Kasumi-1 (cell line): ENCODE measurements around the gene SEC14L2.

Experiments
- DNase-seq, 2 experiments: peaks; one replicate each; lab custom pipeline; 2025; lab: John Stamatoyannopoulos, UW

SEC14L2 gene

DNA sequence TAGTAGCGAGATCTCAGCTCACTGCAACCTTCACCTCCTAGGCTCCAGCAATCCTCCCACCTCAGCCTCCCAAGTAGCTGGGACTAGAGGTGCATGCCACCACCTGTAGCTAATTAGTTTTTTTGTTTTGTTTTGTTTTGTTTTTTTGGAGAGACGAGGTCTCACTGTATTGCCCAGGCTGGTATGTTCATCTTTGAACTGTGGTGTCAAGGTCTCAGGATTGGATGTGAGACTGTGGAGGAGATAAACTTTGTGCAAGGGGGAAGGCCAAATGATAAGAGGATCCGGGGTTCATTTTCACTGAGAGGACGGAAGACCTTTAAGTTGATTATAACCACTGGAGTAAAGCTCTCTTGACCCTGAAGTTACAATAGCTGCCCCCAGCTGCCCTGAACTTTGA, 8.9 kb downstream of the SEC14L2 start:
- DNase-seq: no peak

DNA sequence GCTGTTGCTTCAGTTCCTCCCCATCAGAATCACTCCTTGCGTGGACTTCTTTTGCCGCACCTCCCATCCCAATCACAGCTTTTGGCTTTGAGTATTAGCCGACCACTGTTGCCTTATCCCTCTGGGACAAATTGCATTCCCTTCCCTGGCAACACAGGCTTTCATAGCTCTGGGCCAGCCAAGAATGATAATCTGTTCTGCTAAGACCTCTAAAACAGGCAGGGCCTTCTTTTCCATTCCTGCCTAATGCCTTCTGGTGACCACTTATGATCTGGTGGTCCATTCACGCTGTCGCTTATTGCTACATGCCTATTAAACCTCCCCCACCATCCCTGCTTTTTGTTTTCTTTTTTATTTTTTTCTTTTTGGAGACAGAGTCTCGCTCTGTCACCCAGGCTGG, 9.6 kb downstream of the SEC14L2 start:
- DNase-seq: no peak

DNA sequence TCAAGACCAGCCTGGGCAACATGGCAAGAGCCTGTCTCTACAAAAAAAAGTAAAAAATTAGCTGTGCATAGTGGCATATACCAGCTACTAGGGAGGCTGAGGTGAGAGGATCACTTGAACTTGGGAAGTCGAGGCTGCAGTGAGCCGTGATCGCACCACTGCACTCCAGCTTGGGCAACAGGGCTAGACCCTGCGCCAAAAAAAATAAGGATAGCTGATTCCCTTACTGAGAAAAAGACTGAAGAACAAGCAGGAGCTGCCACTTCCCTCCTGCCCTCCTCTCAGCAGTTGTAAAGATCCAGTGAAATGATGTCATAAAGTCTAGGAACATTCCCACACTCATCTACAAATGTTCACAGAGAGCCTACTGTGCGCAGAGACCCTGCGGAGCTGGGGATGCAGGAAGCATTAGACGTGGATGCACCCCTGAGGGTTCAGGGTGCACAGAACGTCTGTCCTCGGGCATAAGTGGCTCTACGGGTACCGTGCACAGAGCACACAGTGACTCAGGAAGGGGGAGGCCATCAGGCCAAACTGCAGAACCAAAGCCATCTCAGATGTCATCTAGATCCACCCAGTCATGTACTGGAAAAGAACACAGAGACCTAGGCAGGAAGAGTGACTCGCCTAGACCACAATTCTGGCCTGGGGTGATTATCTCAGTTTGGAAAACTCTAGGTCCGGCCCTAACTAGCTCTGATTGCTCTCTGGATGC, 11.7 kb downstream of the SEC14L2 start:
- peak; percentile 40 to 51 for DNase-seq

DNA sequence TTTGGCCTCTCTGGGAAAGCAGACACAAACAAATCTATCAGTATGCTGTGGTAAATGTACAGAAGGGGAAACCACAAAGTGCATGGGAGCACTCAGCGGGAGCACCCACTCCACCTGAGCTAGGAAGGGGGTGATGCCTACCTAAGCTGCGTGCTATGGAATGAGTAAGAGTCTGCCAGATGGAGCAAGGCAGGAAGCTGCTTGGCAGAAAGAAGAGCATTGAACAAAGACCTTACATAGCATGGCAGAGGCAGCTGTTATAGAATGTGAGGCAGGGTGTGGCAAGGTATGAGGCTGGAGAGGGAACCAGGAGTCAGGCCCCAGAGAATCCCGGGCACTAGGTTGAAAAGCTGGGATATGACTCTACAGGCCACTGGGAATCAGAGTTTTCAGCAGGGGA, 15.0 kb downstream of the SEC14L2 start:
- no peak for DNase-seq

DNA sequence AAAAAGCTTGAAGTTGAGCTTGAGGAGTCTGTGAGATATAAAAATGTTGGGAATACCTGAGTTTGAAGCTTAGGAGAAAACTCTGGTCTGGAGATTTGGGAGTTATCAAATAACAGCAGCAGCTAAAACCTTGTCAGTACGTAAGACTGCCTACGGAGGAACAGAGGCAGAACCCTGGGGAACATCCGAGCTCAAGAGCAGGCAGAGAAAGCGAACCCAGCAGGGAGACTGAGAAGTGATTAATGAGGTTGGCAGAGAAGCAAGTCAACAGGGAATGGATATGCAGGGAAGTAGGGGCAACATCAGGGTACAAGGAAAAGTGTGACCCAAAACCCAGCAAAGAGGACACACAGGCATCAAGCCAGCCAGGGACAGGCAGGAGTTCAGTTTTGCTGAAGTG, 16.2 kb downstream of the SEC14L2 start:
- DNase-seq: no peak

DNA sequence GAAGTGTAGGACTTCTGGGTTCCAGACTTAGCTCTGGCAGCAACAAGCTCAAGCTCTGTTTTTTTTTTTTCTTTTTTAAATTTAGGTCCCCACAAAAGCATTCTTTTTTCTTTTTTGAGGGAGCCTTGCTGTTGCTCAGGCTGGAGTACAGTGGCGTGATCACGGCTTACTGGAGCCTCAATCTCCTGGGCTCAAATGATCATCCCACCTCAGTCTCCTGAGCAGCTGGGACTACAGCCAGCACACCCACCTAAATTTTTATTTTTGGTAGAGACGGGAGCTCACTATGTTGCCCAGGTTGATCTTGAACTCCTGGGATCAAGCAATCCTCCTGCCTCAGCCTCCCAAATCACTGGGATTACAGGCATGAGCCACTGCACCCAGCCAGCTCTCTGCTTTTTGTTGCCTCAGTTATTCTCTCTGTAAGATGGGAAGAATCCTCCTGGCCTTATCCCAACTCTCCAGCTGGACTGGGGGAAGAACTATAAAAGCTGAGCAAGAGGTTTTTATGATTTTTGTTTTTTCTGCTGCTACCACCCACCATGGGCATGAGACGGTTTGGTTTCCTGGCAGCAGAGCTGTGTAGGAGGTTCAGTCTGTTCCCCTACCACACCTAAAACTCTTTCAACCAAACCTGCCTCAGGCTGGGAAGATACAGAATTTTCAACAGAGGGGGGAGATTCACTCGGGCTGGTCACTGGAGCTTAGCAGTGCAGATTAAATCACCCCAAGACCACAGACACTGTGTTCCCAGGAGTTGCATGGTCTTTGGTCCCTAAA, 17.1 kb downstream of the SEC14L2 start:
- DNase-seq: no peak

DNA sequence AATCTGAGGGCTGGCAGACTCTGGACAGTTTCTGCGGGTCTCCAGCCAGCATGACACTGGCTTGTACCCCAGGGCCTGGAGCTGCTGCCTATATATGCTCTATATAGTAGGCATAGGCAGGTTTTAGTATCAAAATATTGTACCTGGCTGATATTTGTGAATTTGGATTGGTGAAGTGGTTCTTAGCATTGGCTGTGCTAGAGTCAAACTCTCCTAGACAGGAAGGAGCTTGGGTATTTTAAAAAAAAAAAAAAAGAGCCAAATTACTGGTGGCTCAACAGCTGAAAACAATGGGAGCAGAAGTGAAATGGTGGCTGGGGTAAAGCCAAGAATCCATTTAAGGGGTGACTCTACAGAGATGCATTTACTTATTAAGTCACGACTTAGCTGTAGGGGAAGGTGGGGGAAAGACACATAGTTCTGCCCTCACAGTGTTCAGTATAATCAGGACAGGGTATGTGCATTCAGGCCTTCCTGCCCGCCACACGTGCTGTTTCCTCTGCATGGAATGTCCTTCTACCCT, 17.8 kb downstream of the SEC14L2 start:
- no peak for DNase-seq

DNA sequence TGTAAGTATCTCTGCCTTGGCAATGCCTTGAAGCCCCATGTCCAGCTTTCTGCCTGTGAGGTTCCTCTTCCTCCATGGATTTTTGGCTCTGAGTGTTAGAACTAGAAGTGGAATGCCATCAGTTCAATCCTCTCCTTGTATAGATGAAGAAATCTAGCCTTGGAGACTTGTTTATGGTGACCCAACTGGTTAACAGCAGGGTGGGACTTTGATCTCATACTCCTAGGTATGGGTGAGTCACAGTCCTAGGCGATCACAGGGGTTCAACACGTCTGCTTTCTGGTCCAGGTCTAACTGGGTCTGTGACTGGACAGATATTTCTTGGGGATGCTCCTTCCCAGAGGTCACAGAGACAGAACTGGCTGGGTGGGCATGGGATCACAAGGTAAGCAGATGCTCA, 19.6 kb downstream of the SEC14L2 start:
- DNase-seq: no peak

DNA sequence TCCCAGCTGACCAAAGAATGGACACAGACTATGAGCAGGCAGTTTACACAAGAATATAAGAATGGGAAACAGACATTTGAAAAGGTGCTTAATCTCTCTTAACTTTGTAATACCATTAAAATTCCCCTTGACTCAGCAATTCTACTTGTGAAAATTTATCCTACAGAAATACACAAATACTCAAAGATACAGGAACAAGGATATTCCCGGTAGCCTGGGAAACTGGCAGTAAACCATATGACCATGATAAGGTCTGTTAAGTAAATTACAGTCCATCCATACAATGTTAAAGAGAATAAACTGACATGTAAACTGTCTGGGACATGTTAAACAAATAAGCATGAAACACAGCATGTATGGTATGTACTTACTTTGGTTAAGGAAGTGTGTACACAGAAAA, 20.0 kb downstream of the SEC14L2 start:
- no peak for DNase-seq

DNA sequence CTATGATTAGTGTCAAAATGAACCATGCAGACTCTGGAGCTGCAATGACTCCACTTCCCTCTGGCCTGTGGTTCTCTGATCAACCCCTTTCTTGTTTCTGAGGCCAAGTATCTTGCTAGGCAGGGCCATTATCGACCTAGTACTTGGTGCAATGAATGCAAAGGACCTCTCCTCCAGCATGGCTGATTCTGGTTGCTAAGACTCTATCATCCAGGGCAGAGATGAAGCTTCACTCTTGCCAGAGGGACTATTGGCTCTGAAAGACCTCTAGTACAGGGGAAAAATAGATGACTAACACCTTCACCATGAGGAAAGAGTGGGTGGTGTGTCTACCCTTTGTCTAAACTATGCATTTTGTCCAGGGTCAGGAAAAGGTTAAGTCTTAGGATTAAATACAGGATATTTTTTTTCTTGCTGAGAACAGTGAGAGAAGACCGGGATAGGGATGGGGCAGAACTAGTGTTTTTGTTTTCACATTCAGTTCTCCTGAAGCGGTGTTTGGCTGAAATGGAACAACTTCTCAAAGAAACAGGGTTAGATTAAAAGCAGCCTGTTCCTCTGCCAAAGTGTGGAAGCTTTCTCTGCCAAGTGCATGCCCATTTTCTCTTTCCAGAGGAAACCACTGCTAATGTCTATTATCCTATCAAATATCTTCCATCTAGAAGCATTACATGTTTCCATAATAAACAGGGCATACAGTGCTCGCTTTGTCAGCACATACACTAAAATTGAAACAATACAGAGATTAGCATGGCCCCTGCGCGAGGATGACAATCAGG, 23.7 kb downstream of the SEC14L2 start:
- no peak for DNase-seq

DNA sequence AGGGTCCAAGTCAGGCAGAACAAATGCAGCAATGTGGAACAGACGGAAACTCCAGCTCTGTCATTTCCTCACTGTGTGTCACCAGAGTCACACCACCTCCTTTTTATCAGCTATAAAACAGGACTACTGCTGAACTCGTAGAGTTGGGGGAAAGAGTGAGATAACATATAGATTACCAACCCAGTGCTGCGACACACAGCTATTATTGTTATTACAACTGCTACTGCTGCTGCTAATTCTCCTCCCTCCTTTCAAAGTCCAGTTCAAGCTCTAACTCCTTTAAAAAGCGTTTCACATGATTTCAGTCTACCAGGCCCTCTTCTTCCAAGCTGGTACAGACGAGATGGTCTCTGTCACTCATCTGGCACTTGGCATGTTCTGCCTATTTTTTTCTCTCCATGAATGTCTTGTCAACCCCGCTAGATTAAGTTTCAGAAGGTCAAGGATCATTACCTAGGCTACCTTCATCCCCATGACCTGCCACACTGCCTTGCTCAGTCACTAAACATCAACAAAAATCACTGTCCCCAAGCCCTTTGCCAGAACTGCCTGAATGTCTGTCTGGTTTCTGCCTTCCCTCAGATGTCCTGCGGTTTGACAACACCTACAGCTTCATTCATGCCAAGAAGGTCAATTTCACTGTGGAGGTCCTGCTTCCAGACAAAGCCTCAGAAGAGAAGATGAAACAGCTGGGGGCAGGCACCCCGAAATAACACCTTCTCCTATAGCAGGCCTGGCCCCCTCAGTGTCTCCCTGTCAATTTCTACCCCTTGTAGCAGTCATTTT, 25.1 kb downstream of the SEC14L2 start:
- DNase-seq: no peak

DNA sequence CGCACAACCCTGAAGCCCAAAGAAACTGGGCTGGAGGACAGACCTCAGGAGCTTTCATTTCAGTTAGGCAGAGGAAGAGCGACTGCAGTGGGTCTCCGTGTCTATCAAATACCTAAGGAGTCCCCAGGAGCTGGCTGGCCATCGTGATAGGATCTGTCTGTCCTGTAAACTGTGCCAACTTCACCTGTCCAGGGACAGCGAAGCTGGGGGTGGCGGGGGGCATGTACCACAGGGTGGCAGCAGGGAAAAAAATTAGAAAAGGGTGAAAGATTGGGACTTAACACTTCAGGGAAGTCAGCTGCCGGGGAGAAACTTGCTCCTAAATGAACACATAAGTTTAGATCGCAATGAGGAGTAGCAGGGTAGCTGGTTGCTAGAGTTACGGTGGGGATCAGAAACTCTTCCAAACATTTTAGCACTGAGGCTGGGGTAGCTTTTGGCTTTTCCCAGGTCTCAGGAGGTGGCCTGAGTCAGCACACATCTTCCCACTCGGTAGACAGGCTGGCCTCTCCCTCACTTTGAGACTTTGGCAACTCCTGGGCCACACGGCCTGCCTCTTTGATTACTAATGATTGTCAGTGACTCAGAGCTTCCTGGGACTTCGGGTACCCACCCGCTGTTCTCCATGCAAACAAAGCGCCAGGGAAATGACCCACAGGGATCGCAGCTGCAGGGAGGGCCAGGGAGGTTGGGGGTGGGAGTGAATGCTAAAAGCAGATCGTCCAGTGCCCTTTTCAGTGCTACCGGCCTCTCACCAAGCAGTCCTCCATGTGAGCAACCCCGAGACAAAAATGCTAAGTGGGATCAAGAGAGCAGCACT, 25.9 kb downstream of the SEC14L2 start:
- peak; percentile 22 to 24 for DNase-seq

DNA sequence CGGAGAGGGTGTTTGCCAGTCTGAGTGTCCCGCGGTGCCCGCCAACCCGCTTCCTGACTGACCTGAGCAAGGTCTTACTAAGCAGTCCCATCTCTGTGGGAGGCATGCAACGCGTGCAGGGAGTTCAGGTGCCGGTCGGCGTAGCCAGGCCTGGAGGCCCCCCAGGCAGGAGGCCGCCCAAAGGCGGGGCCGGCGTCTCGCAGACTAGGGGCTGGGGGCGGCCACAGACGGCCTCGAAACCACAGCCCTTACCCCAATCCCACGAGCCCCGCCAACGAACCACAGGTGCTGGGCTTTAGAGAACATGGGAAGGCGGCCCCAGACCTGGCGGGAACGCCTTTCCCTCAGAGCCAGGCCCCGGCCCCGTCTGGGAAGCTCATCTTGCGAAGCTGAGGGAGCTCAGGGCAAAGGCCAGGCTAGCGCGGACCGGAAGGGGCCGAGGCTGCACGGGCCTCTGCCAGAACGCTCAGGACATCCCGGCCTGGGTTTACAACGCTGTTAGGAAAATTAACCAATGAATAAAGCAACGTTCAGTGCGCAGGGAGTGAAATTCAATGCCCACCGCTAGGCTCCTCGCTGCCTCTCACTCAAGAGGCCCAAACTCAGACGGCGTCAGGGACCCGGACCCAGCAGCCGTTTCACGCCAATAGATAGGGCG, 26.6 kb downstream of the SEC14L2 start:
- no peak for DNase-seq

DNA sequence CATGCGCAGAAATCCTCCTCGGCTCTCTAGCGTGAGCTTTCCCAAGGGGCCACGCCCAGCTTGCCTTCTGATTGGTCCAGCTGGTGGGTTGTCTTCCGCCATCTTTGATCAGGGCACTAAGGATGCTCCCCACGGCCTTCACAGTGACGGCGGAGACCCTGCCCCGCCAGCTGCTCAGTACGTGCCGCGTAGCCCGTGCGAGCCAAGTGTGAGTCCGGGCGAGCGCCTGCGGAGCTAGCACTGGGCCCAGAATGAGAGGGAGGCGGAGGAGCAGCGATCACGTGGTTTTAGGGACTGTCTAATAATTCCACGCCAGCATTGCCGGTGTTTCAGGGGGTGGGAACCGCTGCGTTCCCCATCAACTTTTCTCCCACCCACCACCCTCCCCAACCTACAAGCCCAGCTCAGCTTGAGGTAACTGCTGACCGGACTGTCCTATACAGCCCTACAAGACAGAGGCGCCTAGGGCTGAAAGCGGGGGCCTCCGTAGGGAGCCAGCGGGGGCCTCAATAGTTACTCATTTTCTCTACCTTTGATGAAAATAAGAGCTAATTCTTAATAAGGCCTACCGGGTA, 27.2 kb downstream of the SEC14L2 start:
- DNase-seq: peak; percentile 99 to 100

DNA sequence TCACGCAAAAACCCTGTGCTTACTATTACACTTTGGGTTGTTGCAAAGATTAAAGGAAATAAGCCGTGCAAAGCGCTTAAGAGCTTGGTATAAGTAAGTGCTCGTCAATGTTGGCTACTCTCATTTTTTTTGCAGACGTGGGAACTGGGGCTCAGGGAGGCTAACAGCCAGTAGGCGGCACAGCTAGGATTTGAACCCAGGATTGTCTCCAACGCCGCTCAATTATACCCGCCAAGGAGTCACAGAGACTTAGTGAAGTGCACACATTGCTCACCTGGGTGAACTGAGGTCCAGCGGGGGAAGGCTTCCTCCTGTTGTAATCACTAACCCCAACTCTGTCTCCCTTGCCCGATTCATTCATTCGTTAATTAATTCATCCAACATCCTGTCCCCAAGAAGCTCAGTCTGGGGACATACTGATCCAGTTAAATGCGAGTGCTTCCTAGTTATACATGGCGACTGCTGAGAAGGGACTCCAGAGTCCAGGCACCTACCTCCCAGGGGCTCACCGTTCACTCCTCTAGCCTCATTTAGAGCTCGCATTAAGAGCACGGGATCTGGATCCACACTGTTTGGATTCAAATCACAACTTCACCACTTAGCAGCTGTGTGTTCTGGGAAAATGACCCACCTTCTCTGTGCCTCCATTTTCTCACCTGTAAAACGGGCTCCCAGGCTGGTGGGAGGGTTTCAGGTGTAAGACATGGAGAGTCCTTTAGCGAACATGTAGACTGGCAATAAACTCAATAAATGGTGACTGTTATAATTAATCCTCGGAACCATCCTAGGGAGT, 27.9 kb downstream of the SEC14L2 start:
- peak; percentile 40 to 60 for DNase-seq

DNA sequence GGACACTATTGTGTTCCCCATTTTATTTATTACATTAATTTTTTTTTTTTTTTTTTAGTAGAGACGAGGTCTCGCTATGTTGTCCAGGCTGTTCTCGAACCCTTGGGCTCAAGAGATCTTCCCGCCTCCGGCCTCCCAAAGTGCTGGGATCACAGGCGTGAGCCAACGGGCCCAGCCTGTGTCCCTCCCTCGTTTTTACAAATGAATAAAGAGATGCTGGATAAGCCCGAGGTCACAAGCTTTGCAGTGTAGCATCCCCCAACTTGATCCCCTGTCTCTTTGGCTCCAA, 28.5 kb downstream of the SEC14L2 start:
- no peak for DNase-seq

DNA sequence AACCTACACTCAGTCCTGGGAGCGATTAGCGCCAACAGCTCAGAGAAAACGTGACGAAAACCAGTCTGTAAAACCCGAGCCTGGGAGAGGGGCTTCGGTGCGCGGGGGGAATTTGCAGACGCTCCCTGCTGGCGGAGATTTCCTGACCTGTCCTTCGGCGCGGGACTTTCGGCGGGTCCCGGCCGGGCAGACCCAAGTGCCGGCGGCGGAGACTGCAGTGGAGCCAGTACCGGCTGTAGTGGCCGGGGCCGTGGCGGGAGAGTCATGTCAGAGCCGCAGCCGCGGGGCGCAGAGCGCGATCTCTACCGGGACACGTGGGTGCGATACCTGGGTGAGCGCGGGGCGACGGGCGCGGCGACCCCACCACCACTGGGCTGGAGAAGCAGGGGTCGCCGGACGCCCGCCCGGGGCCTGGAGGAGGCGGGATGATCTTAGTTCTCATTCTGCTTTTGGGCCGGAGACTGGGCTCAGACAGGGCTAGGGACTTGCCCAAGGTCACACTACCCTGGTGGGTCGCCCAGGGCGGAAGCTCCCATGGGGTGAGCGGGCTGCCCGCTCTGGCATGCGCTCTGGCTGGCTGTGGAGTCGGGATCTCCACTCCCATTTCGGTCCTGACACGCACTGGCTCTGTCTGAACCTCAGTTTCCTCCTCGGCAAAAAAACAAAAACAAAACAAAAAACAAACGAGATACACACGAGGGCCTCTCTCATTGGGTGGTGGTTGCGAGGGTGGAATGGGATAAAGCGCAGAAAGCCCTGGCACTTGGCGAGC, 29.0 kb downstream of the SEC14L2 start, which contains the start of gene MTFP1:
TSS of gene MTFP1 (plus strand) at position 153 of the 772 bp plus-strand sequence. CDS start at position 265, 112 bp downstream.
- peak; percentile 79 to 80 for DNase-seq
